ENCODE measurements around the gene STRADA. TPM values are rescaled to one million over a fixed set of nuclear protein-coding genes. Genes with fewer than 3 reads are reported as not detected.

Gene STRADA
- total RNA-seq, 2 donors from 2014 or later = 15.6 to 19.9 TPM

DNA sequence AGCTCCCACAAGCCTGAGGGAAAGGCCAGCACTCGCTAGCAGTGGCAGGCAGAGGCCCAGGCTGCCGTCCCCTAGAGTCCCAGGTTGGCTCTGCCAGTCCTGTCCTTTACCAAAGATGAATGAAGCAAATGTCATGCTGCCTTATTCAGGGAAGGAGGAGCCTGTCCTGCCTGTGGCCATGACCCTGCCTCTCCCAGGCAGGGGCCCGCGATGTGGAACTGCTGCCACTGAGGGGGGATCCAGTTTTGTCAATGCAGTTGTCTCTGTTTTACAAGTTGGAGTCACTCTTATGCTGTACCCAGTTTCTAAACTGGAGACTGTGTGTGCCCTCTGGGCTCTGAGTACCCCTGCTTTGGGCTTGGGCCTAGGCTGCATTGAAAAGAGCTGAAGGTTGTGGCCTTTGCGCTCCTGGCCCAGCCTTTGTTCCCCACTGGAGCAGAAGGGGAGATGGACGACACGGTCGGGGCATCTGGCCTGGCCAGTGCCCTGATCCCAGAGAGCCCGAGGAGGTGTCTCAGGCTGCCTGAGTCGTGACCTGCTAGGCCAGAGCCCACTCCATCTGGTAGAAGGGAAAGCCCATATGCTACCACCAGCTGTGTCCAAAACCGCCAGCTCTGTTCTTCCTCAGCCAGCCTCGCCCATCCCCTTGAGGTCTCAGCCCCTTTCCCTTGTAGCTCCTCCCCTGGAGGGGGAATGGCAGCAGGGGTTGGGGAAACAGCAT is 47.2 kb downstream of the STRADA start:
- Histone ChIP-seq H3K4me1 (no peaks in the 10 kb centered on the region), H3K9me3 (no peaks in the 10 kb centered on the region), H3K27ac (no peak overlapping the region), H3K36me3 (peaks cover 8% of the 10 kb centered on the region), H3K27me3 (peaks cover 7% of the 10 kb centered on the region), H3K9ac (ENCODE audit: low read depth in 2 of 2, low read length in 2 of 2) (no peak overlapping the region), H3K4me3 (no peak overlapping the region)
- no peak for DNase-seq
- TF ChIP-seq CTCF (IDR thresholded peaks at IDR 0.05) = no peak
- intact Hi-C loops (cut with DNase I) = no loop called here

- TF ChIP-seq CTCF (IDR thresholded peaks at IDR 0.05) = no peak
- peaks cover under 1% of the 10 kb centered on the region for H3K27me3 ChIP-seq
- no peaks in the 10 kb centered on the region for H3K9me3 ChIP-seq
- H3K9ac ChIP-seq (ENCODE audit: low read depth in 2 of 2, low read length in 2 of 2) = no peak overlapping the region
- intact Hi-C loops (cut with DNase I) = no loop called here
- no peak overlapping the region for H3K4me3 ChIP-seq
- no peak for DNase-seq
- H3K4me1 ChIP-seq = no peaks in the 10 kb centered on the region
- H3K36me3 ChIP-seq = peaks cover 8% of the 10 kb centered on the region
- H3K27ac ChIP-seq = no peak overlapping the region
Measured at GRCh38 chr17:63693411-63694113, 48.0 kb downstream of the STRADA start.

DNA sequence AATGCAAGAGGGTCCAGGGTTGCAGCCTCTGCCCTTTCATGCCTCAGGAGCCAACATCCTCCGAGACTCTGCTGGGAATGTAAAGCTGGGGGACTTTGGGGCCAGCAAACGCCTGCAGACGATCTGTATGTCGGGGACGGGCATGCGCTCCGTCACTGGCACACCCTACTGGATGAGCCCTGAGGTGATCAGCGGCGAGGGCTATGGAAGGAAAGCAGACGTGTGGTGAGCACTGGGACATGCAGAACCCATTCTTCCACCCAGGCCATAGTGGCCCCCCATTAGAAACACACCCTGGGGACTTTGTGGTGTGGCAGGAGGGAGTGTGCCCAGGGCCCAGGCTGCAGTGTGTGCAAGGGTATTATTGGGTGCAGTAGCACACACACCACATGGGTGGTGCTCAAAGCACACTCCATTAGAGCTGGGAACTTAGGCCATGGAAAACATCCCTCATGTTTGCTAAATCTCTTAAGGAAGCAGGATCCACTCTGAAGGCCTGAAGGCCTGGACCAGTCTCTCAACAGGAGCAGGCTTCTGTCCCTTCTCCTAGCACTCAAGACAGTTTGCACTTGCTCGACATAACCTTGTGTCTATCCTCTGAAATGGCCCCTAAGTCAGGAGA is 49.3 kb downstream of the STRADA start:
- Histone ChIP-seq H3K36me3 (peaks cover 8% of the 10 kb centered on the region), H3K4me3 (no peak overlapping the region), H3K27me3 (no peaks in the 10 kb centered on the region), H3K27ac (no peak overlapping the region), H3K9me3 (no peaks in the 10 kb centered on the region), H3K4me1 (no peaks in the 10 kb centered on the region), H3K9ac (ENCODE audit: low read depth in 2 of 2, low read length in 2 of 2) (no peak overlapping the region)
- no peak for TF ChIP-seq CTCF (IDR thresholded peaks at IDR 0.05)
- intact Hi-C loops (cut with DNase I) = no loop called here
- no peak for DNase-seq

GRCh38 chr17:63689479-63689878 is 52.1 kb downstream of the STRADA start:
- H3K36me3 ChIP-seq = peaks cover 8% of the 10 kb centered on the region
- no peak overlapping the region for H3K4me3 ChIP-seq
- H3K9ac ChIP-seq (ENCODE audit: low read depth in 2 of 2, low read length in 2 of 2) = no peak overlapping the region
- no peaks in the 10 kb centered on the region for H3K4me1 ChIP-seq
- no peaks in the 10 kb centered on the region for H3K27me3 ChIP-seq
- H3K9me3 ChIP-seq = no peaks in the 10 kb centered on the region
- intact Hi-C loops (cut with DNase I) = no loop called here
- TF ChIP-seq CTCF (IDR thresholded peaks at IDR 0.05) = no peak
- no peak for DNase-seq
- H3K27ac ChIP-seq = no peak overlapping the region

DNA sequence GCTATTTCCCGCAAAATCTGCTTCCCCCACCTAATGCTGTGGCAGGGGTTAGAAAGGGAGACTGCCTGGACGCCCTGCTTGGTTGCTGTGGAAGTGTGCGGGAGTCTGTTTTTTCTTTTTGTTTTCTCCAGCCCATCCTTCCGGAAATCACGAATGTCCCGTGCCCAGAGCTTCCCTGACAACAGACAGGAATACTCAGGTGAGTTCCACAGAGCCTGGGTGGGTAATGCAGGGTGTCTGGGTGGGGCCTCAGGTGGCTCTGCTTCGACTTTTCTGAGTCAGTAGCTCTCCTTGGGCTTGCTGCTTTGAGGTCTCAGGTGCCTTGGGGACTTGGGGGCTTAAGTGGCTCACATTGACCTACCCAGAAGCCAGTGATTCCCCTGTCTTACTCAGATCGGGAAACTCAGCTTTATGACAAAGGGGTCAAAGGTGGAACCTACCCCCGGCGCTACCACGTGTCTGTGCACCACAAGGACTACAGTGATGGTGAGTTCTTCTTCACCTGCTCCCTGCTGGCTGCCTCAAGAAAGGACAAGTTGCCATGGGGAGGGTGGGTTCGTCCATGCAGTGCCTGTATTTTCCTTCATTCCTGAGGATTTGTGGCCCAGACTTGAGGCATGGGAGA is 53.1 kb downstream of the STRADA start:
- Histone ChIP-seq H3K4me3 (no peak overlapping the region), H3K27me3 (no peaks in the 10 kb centered on the region), H3K36me3 (peaks cover 8% of the 10 kb centered on the region), H3K9me3 (no peaks in the 10 kb centered on the region), H3K9ac (ENCODE audit: low read depth in 2 of 2, low read length in 2 of 2) (no peak overlapping the region), H3K27ac (no peak overlapping the region), H3K4me1 (no peaks in the 10 kb centered on the region)
- intact Hi-C loops (cut with DNase I) = no loop called here
- DNase-seq = no peak
- no peak for TF ChIP-seq CTCF (IDR thresholded peaks at IDR 0.05)

Measured in colonic mucosa (tissue), 4 donors.